Fibroblast of upper back skin (primary cell): ENCODE measurements around the gene ADAMTS9.
A peak's percentile ranks its signal among the peaks of the same experiment; 100 is the strongest.

Source experiments
- DNase-seq: peaks from one replicate; pipeline ENCODE4 v3.0.0-alpha.2; 2013

Gene ADAMTS9

DNA sequence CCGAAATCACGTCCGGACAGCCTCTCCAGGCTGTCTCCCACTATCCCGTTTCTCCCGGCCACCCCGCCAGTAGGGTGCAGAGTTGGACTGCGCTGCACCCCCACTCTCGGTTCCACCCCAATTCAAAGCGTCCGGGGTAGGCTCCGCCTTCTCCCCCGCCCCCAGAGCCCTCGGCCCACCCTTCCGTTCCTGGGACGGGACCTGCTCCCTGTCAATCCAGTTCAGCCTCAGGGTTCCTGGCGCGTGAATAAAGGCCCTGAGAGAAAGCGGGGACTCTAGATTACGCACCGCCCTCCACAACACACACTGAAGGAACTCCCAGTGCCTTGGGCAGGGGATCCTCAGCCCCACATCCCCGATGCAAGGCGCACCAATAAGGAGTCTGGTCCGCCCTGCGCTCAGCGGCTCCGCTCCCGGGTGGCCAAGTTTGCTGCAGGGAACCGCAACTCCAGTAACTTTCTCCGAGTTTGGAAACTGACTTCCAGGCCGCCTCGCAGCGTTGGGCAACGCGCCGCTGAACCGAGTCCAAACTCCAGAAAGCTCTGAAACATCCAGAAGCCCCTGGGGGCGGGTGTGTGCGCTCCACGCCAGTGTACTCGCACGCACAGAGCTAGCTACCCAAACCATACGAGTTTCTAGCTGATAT lies 1.9 kb downstream of the ADAMTS9 start:
- DNase-seq = peak; percentile 96

DNA sequence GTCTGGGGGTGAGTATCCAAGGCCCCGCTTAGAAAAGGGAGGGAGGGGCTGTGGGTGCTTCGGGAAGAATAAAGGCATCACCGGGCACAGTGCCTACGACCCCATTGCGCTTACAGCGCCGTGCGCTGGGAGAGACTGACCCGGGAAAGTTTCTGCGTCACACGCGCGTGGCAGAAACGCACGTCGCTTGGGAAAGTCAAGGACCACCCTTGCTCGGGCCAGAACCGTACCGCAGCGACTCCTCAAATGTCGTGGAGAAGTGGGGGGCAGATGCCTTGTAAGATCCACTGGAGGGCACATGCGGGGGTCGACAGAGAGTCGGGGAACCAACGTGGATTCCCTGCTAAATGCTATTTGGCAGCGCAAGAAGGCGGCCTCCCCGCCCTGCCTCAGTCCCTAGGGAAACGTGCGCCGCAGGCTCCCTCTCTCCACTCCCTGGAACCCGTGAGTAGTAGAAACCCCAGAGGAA lies 2.4 kb downstream of the ADAMTS9 start:
- peak; percentile 40 for DNase-seq

DNA sequence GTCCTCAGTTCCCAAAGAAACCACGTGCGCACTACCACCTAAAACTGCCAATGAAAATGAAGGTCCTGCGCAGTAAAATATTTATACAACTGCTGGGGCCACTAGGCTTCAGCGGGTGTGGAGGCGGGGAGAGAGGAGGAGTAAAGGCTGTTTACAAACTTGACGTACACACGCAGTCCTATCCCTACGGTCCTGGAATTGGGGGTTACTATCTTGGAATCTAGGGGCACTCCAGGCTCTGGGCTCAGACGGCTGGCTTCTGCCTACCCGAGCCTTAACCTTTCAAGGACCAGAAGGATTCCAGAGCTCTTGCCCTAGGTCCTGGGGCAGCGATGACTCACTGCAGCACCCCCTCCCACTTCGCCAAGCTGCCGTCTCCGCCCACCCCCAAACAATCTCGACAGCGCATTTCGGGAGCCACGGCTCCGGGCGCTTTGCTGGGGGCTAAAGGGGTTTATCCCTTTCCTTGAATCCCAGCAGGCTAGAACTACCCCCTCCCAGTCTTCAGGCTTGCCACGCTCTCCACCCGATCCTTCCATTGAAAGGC lies 3.0 kb downstream of the ADAMTS9 start:
- peak; percentile 33 for DNase-seq

DNA sequence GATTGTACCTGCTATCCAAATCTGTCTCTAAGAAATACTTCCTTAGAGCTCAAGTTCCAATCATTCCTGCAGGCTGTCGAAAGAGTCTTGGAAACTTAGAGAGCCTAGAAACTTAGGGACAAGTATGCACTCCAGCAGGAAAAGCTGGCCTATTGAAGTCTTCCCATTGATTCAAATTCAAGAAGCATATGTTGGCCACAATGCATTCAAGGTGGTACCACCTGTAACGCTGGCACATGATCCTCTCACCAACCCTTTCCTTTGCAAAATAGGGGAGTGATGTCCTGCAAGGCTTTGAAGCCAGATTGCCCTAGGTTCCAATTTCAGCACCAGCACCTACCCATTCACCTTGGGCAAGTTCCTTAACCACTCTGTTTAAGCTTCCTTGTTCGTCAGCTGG lies 6.0 kb downstream of the ADAMTS9 start:
- DNase-seq = no peak

DNA sequence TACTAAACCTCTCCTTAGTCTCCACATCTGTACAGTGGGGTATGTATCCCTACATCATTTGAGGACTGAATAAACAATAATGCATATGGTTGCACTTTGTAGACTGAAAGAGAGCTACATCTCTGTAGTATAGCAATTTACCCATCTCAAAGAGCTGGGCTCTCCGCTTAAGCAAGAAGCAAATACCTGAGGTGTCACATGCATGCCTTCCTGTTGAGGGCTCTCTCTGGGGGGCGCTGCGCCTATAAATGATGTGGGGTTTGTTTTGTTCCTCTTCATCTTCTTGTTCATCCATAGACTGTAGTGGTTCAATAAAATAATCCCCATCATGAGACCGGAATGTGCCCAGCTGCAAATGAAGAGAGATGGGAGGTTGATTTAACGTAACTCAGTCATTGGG lies 6.8 kb downstream of the ADAMTS9 start:
- DNase-seq = no peak

DNA sequence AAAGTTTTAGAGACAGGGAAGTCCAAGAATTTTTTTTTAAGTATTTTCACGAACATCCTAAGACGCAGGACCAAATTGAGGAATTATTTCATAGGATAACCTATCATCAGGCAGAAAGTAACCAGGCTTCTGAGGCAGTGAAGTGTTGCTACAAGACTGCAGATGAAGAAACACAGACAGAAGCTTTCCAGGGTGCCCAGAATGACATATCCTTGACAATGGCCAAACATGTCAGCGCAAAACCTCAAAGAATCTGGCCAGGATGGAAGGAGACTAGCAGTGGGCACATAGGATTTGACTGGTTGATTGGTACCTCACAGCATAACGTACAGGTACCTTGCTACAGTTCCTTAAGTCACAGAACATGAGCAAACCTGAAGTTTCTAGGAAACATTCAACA lies 7.5 kb downstream of the ADAMTS9 start:
- no peak for DNase-seq

DNA sequence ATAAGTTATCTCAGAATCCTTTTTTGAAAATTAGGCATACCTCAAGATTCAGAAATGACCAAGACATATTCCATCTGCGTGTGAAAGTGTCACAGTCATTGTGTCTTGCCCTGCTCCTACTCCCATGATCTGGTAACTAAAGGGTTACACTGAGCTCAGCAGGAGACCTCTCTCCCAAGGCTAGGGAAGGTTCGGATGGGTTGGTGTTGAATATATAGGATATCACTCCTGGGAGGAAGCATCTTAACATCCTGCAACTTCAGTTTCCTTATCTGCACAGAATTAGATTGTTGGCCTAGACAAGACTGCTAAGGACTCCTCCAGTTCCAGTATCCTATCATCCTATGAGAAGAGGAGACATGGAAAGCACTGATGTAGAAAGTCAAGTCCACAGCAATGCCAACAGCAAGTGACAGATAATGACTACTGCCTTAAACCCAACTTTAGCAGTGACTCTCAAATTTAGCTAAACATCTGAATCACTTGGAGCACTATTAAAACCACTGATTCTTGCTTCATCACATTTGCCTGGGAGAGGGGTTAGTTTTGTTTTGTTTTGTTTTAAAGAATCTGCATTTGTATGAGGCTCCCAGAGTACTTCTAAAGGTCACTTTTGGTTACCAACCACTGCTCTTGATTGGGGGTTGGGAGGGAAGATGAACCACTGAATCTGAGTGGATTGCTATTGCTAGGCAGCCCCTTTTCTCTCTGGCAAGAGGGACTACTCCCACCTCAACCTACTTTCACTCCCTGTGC lies 9.7 kb downstream of the ADAMTS9 start:
- no peak for DNase-seq

DNA sequence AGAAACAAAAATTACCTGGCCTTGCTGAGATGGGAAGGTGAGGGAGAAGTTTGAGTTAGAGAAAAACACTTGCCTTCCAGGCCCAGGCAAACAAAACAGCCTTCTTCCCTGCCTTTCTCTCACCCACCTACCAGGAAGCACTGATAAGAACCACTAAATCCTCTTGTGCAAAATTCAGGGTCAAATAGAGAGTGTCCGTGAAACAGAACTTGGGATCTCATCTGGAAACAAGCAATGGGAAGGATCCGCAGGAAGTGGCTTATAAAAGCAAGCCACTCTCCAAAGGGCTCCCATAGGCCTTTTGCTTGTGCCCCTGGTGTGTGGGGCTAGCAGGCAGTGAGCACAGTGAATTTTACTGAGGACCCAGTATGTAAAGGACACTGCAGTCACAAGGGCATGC lies 11.0 kb downstream of the ADAMTS9 start:
- no peak for DNase-seq

DNA sequence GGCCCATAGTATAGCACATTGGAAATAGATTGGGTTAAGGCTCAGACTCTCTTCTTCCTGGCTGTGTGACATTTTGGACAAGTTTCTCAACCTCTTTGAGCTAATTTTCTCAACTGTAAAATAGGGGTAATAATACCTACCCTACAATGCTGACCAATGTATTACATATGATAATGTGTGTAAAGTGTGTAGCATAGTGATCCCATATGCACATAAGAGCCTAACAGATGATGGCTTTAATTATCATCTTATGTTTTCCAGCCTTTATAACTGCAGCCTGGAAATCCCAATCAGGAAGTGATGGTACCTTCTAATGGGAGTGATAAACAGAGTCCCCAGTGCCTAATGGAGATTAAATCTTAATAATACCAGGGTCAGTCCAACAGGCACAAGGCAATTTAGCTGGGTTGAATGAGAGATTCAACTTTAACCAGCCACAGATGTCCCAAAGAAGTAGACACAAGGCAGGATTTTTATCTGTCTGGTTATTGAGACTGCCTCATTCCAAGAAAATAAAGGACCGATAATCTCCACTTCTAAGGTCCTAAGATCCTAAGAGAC lies 12.0 kb downstream of the ADAMTS9 start:
- DNase-seq = no peak

DNA sequence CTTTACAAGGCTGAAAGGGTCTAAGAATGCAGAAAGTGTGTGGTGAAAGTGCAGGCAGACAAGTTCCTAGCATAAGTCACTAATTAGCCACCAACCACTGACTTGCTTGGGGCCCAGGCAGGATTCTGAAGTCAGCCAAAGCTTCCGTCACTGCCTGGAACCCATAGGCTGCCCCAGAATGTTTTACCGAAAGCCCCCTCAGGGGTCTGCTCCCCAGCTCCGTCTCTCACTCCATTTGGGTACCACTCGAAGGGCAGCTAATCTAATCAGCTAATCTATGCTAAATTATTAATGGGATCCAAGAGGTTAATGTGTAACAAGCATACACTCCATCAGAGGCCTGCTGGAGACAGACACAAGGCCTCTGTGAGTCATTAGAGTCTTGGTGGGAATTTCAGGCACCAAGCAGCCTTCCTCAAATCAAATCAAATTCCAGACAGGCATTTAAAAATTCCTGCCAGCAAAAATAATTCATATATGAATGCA lies 13.2 kb downstream of the ADAMTS9 start:
- DNase-seq = peak; percentile 88

DNA sequence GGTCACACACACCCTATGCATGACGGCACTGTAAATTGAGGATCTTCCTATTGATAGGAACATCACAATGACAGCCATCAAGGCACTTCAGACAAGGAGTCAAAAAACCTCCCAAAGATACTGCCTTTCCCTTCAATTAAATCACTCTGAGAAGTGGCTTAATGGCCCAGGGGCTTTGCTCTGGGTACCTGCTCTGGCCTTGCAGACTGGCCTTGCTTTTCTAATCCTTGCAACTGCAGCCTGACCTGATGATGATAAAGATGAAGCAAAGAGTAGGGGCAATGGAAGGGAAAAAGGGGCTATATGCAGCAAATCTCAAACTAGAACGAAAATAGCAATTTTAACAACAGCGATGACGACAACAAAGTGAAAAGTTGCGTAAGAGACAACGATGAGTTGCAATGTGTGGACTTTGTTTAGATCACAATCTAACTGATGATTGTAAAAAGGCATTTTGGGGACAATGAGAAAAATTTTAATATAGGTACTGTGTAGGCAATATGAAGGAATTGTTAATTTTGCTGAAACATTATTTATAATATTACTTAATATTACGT lies 14.6 kb downstream of the ADAMTS9 start:
- no peak for DNase-seq

DNA sequence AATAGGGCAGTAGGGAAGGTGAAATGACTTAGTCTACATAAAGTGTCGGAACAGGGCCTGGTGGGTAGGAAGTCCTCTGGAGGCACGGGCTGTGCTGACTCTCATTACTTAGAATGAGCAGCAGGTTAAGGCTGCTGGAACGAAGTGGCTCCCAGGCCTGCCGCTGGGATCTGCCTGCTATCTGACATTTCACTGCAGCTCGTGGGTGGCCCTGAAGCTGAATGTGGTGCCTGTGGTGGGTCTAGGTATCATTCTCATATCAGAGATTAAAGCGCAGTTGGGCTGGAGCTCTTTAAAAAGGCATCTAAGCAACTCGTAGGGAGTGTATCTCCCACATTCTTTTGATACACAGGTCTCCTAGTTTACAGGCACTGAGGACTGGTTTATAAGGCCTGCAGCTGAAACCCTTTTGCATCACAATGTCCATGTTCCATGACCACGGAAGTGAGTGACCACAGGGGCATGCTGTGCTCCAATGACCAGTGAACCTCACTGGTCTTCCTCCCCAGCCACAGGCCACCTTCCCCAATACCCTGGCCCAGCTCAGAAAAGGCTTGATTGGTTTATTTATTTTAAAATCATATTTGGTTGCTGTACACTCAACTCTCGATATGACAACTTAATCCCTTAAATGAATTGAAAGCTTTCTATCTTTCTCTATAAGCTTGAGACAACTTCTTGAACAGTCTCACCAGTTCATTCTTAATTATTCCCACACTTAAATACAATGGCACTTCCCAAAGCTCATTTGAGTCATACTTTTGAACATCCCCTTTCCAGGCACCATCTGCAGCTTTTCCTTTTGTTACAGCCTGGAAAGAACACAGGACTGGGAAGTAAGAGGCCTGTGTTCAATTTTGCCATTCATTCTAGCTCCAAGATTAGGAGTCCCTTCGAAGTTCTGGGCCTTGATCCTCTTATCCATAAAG lies 19.0 kb downstream of the ADAMTS9 start:
- DNase-seq = no peak

DNA sequence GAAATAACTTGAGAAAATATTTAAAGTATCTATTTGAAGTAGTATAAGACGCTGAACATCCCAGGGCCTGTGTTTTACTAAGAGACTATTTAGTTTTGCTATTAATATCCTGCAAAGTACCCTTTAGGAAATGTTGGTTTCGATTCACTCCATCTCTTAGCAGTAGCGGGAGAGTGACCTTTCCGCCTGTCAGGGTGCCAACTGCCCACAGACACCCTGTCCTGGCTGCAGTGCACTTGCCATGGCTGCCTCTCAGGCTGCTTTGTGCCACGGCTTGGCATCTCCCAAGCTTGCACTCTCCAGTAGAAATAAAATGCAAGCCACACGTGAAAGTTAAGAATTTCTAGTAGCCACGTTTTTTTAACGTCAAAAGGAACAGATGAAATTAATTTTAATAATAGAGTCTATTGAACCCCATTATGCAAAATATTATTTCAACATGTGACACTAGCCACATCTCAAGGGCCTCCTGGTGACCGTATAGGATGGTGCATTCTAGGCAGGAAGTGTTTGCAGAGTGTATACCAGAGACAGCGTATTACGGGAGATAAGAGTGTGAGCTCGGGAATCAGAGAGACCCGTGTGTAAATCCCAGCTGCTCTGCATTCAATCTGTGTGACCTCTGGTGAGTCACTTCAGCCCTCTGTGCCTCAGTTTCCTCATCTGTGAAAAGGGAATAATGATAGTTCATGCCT lies 19.8 kb downstream of the ADAMTS9 start:
- no peak for DNase-seq

DNA sequence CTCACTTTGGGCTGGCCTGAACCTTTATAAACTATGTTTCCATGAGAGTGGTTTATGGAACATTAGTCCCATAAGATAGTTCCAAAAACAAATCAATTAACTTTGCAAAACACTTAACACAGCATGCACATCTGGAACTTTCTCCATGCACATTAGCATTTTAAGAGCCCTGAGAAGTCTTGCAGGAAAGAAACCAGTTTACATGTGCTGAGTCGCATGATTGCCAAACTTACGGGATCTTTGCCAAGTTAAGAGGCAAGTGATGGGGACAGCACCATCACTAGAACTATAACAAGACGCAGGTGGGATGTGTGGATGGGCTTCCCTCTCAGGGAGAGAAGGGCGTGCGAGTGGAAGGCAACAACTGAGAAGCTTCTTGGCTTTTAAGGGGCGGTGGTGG lies 20.7 kb downstream of the ADAMTS9 start:
- DNase-seq = peak; percentile 29

DNA sequence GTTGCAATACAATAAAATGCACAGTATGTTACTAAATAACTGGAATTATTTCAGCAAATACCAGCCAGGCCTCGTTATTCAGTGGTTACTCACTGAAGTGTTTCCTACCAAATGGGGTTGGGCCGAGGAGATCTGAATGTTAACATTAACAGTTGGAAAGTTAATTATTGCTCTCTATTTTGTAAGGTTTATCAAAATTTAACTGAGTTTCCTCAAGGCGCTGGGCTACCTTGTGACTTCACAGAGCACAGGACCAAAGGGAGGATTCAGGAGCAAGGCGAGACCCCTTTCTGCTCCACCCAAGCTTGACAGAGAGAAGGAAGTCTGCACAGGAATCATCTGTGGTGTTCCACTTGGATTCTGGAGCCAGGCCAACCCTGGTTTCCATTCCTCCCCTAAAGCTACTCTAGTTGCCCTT lies 21.6 kb downstream of the ADAMTS9 start:
- peak; percentile 77 for DNase-seq

DNA sequence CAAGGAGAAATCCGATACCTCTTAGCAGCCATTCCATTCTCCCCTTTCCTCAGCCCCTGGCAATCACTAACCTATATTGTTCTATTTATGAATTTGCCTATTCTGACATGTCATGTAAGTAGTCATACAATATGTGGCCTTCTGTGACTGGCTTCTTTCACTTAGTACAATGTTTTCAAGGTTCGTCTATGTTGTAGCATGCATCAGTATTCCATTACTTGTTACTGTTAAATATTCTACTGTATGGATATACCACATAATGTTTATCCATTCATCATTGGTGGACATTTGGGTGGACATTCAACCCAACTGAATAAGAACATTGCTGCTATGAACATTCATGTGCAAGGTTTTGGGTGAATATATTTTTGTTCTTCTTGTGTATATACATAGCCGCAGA lies 23.4 kb downstream of the ADAMTS9 start:
- no peak for DNase-seq

DNA sequence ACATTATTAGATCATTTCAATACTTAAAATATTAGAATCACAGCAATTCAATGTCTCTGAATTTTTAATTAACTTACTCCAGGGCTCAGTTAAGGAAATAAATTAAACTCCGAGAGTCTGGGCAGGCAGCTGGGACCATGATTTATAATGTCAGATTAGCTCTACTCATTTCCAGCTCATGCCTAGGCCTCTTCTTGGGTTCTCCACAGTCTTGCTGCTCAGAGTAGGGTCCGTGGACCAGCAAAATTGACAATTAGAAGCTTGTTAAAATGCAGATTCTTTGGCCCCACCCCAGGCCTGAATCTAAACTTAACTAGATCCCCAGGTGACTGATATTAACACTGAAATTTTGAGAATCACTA lies 28.2 kb downstream of the ADAMTS9 start:
- DNase-seq = no peak

DNA sequence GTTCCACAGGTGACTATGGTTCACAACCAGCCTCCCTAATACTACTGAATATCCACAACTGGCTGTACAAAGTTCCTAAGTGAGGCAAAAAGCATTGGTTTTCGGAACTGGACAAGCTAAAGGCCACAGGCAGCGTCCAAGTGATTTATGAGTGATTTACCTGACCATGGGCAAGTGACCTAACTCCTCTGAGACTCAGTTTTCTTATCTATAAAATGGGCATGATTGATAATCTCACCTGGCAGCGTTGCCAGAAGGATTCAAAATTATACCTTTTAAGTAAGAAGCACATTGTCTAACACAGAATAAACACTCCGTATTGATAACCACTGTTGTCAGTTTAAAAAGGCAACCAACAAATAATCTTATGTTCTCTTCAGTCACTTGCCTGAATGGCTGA lies 29.8 kb downstream of the ADAMTS9 start:
- no peak for DNase-seq

DNA sequence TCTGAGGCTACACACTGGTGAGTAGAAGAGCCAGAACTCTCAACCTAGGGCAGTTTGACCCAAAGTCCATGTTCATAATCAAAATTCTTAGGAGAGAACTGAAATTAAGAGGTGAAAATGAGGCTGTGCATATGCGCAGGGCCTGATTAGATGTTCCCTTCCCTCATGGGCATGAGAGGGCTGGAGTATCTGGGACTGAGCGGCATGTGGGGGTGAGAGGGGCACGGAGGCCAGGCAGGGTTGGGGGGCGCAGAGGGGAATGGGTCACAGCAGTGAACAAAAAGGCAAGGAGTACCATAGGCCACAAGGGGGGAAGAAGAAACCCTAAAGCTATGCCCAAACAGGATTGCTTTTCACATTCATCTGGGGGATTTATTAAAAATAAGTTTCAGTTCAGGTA lies 31.3 kb downstream of the ADAMTS9 start:
- no peak for DNase-seq

DNA sequence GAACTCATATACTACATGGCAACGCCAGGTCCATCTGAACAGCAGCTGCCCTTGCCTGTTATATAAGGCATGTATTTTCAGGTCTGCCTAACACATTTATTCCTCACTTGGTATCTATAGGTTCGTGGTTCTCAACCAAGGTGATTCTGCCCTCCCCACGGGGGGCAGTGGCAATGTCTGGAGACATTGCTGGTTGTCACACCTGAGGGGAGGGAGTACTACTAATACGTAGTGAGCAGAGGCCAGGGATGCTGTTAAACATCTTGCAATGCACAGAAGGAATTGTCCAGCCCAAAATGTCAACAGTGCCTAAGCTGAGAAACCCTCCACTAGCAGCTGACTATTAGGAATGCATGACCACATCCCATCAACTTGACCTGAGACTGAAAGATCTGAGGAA lies 32.6 kb downstream of the ADAMTS9 start:
- no peak for DNase-seq

DNA sequence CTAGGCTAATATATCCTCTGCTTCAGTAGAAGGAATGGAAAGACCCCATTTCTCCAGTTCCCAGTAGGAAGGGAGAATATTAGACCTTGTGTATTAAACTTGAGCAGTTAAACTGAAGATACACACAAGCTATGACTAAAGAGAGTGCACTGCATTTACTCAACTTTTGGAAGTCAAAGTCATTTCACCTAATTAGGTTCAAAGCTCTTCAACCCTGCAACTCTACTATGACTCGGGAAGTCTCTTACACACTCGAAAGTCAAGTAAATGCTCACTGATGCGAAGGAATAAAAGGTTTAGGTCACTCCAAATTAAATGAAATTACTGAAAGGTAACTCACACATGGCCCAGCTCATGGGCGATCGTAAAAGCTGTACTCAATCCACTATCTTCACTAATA lies 33.8 kb downstream of the ADAMTS9 start:
- no peak for DNase-seq

DNA sequence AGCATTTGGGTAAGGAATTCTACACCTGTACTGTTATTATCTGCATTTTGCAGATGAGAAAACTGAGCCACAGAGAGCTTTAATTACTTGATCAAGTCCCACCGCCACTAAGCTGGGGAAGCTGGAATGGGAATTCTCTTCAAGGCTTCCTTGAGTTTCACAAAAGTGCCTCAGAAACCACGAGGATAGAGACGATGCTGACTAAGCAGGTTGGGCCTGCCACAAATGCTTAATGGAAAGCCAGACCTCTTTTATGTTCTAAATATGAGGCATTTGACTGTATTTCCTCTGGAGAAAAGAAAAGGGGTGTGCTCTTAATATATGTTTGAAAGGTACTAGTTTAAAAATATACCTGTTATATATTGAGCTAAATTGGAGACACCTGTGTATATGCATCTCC lies 34.7 kb downstream of the ADAMTS9 start:
- peak; percentile 39 for DNase-seq
